HEK293 (cell line): ENCODE data around the gene TESK1.
"Not testable (repeated sequence)": the region's sequence is repeated elsewhere in the genome, so short reads cannot be mapped to it uniquely, and the experiment has no call there.

Experiments
- ZNF391 ChIP-seq: fragments of 450-650 bp; formaldehyde crosslinking; IDR thresholded peaks from 2 replicates; pipeline ENCODE4 v1.5.1; 2016; ENCODE audit warnings: low read depth, missing biosample characterization, missing genetic modification characterization, borderline replicate concordance
- TF ChIP-seq, protein P1 (sequence below): fragments of 450-650 bp; formaldehyde crosslinking; IDR thresholded peaks from 2 replicates; pipeline ENCODE4 v1.5.1; 2016; ENCODE audit warnings: missing biosample characterization, missing genetic modification characterization

DNA sequence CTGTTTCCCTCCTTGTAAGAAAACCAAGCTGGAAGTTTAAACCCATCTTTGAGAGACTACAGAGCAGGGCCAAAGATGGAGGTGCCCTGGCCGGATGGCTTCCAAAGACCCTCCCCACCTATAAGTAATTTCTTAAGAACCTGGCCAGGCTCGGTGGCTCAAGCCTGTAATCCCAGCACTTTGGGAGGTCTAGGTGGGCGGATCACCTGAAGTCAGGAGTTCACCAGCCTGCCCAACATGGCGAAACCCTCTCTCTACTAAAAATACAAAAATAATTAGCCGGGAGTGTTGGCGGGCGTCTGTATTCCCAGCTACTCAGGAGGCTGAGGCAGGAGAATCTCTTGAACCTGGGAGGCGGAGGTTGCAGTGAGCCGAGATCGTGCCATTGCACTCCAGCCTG is 40.7 kb downstream of the TESK1 start:
- TF ChIP-seq, protein P1, sequence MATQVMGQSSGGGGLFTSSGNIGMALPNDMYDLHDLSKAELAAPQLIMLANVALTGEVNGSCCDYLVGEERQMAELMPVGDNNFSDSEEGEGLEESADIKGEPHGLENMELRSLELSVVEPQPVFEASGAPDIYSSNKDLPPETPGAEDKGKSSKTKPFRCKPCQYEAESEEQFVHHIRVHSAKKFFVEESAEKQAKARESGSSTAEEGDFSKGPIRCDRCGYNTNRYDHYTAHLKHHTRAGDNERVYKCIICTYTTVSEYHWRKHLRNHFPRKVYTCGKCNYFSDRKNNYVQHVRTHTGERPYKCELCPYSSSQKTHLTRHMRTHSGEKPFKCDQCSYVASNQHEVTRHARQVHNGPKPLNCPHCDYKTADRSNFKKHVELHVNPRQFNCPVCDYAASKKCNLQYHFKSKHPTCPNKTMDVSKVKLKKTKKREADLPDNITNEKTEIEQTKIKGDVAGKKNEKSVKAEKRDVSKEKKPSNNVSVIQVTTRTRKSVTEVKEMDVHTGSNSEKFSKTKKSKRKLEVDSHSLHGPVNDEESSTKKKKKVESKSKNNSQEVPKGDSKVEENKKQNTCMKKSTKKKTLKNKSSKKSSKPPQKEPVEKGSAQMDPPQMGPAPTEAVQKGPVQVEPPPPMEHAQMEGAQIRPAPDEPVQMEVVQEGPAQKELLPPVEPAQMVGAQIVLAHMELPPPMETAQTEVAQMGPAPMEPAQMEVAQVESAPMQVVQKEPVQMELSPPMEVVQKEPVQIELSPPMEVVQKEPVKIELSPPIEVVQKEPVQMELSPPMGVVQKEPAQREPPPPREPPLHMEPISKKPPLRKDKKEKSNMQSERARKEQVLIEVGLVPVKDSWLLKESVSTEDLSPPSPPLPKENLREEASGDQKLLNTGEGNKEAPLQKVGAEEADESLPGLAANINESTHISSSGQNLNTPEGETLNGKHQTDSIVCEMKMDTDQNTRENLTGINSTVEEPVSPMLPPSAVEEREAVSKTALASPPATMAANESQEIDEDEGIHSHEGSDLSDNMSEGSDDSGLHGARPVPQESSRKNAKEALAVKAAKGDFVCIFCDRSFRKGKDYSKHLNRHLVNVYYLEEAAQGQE (tag by site-specific recombination): not testable (repeated sequence)
- TF ChIP-seq ZNF391 (tag by site-specific recombination): not testable (repeated sequence)
